ENCODE data around the gene KDM4B. TPM values are rescaled to one million over a fixed set of nuclear protein-coding genes. Genes with fewer than 3 reads are reported as not detected.
A peak's percentile ranks its signal among the peaks of the same experiment; 100 is the strongest.

The KDM4B gene
- total RNA-seq, 1 donor from 2014 or later: 36.4 TPM

GRCh38 chr19:4980838-4981680 lies 12.1 kb downstream of the KDM4B start:
- ATAC-seq (no peak), DNase-seq (no peak)
- intact Hi-C loops (cut with micrococcal nuclease): no loop called here

- ATAC-seq (no peak), DNase-seq (no peak)
- intact Hi-C loops (cut with micrococcal nuclease): no loop called here
Measured at GRCh38 chr19:4981681-4981958, 12.7 kb downstream of the KDM4B start.

GRCh38 chr19:4983346-4984105 lies 14.6 kb downstream of the KDM4B start:
- DNase-seq (no peak), ATAC-seq (no peak)
- intact Hi-C loops (cut with micrococcal nuclease): no loop called here

- ATAC-seq (peak; percentile 8), DNase-seq (no peak)
- intact Hi-C loops (cut with micrococcal nuclease): no loop called here
Measured at GRCh38 chr19:4984106-4984380, 15.1 kb downstream of the KDM4B start.

- DNase-seq (no peak), ATAC-seq (no peak)
- intact Hi-C loops (cut with micrococcal nuclease): no loop called here
Measured at GRCh38 chr19:4984438-4984990, 15.6 kb downstream of the KDM4B start.

DNA sequence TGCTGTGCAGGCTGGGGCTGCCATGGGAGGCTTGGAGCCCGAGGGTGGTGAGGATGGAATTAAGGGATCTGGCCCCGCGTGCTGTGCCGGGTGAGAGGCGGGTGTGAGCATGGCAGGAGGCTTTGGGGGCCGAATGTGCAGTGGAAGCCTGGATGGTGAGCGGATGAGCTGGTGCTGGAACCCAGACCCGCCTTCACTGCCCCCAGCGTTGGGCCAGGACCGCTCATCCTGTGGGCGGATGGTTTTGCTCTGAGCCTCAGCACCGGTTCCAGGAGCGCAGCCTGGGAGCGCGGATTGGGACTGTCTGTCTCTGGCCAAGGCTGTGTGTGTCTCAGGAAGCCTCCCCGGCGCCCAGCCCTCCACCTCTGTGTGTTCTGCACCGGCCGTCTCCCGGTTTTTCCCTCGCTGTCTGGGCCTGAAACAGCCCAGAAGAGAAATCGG lies 16.7 kb downstream of the KDM4B start:
- intact Hi-C loops (cut with micrococcal nuclease): no loop called here
- ATAC-seq (no peak), DNase-seq (no peak)

- intact Hi-C loops (cut with micrococcal nuclease): no loop called here
- ATAC-seq (no peak), DNase-seq (no peak)
Measured at GRCh38 chr19:4986056-4986455, 17.1 kb downstream of the KDM4B start.

DNA sequence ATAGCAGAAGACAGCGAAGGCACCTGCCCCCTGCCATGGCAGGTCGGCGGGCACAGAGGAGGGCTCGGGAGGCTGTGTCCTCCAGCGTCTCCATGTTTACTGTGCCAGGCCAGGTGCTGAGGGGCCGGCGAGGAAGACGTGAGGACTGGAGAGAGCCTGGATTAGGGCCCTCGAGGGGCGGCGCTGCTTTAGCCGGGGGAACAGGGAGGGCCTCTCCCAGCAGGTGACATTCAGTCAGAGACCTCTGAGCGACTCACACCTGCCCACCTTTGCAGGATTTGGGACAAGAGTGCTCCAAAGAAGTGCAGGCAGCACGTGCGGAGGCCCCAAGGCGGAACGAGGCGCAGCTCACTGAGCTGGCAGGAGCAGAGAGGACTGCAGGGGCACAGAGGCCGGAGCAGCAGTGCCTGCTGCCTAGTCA lies 17.6 kb downstream of the KDM4B start:
- intact Hi-C loops (cut with micrococcal nuclease): no loop called here
- ATAC-seq (no peak), DNase-seq (no peak)

GRCh38 chr19:4987256-4987655 lies 18.3 kb downstream of the KDM4B start:
- DNase-seq: no peak
- ATAC-seq: peak; percentile 29
- intact Hi-C loops (cut with micrococcal nuclease): no loop called here

DNA sequence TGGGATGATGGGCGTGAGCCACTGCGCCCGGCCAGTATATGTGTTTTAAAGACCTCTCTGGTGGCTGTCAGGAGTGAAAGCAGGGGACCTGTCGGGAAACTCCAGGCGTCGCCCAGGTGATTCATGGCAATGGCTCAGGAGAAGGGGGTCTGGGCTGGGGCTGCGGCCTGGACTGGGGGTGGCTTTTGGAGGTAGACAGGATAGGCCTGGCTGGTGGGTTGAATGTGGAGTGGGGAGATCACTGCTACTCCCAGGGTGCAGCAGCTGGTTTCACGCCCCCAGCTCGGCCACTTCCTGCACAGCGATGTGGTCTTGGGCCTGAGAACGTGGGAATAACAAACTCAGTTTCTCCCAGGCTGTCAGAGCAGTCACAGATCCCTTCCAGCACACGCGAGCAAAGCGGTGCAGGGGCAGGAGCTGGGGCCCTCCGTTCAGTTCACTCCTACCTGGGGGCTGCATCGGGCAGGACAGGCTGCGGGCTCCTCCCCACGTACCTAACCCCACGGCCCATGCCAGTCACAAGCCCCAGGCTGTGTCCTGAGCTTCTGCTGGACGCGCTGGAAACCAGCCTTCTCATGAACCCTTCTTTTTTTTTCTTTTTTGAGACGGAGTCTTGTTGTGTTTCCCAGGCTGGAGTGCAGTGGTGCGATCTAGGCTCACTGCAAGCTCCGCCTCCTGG lies 18.9 kb downstream of the KDM4B start:
- ATAC-seq (peak; percentile 3), DNase-seq (peak; percentile 26)
- intact Hi-C loops (cut with micrococcal nuclease): no loop called here

DNA sequence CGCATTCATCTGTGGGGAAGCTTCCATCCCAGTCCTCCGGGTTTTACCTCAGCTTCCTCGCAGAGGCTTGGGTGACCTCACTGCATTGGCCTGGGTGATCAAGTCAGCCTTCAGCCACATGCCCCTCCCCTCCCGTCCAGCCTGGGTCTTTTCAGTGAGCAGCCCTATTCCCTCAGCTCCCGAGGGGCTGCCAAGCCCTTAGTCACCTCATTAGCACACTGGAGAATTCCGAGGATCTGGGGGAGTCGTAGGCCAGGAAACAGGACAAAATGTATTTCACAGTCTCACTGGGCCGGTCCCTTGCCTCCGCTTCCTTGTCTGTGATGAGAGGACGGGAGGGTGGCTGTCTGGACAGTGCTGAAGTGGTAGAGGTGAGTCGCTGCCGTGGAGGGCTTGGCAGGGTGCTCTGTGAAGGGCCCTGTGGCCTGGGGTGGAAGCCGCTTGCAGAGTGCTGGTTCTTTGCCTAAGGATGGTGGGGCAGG lies 19.9 kb downstream of the KDM4B start:
- ATAC-seq: peak; percentile 63
- peak; percentile 73 for DNase-seq

GRCh38 chr19:4990306-4990705 lies 21.4 kb downstream of the KDM4B start:
- intact Hi-C loops (cut with micrococcal nuclease): no loop called here
- ATAC-seq: no peak
- DNase-seq: peak; percentile 16

More for the DNA sequence above, 19.9 kb downstream of the KDM4B start:
- intact Hi-C loops (cut with micrococcal nuclease): no loop called here

- intact Hi-C loops (cut with micrococcal nuclease): no loop called here
- peak; percentile 17 for DNase-seq
- no peak for ATAC-seq
Measured at GRCh38 chr19:4991538-4991937, 22.6 kb downstream of the KDM4B start.

DNA sequence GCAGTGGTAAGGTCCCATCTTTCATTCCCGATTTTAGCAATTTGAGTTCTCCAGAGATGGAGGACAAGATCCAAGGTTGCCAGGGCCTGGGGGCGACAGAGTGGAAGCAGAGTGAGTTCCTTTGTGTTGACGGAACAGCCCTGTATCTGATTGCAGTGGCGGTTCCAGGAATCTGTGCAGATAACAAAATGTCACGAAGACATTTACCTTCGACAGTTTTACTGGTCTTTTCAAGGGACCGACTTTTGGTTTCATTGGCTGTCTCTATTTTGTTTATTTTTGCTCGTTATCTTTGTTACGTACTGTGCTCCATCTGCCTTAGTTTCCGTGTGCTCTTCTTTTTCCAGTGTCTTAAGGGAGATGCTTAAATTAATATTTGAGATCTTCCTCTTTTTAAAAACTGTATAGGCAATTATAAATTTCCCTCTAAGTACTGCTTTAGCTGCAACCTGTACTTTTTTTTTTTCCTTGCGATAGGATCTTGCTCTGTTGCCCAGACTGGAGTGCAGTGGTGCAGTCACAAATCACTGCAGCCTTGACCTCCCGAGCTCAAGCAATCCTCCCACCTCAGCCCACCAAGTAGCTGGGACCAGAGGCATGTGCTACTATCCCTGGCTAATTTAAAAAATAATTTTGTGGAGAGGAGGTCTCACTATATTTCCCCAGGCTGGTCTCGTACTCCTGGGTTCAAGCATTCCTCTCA lies 23.2 kb downstream of the KDM4B start:
- no peak for DNase-seq

DNA sequence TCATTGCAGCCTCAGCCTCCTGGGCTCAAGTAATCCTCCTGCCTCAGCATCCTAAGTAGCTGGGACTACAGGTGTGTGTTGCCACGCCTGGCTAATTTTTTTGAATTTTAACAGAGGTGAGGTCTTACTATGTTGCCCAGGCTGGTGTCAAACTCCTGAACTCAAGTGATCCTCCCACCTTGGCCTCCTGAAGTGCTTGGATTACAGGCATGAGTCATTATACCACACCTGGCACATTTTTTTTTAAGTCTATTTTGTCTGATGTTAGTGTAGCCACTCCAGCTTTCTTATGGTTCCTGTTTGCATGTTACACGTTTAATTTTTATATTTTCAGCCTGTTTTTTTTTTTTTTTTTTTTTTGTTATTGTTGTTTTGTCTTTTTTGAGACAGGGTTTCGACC lies 24.8 kb downstream of the KDM4B start:
- no peak for ATAC-seq
- DNase-seq: no peak
- intact Hi-C loops (cut with micrococcal nuclease): no loop called here

More for the DNA sequence above, 23.2 kb downstream of the KDM4B start:
- intact Hi-C loops (cut with micrococcal nuclease): no loop called here
- no peak for ATAC-seq

DNA sequence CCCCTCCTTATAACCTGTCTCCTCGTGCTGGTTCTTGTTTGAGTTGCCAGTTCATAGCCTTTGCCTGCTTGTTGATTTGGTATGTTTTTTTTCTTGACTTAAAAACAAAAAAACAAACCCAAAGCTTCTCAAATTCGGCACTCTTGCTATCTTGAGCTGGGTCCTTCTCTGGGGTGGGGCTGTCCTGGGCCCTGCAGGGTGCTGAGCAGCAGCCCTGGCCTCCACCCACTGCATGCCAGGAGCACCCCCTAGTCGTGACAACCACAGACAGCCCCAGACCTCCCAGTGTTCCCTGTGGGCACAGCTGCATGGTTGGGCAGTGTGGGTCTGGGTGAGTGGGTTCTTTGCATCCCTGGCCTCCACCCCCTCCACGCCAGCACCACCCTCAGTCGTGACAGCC lies 27.8 kb downstream of the KDM4B start:
- ATAC-seq (peak; percentile 11), DNase-seq (peak; percentile 18)
- intact Hi-C loops (cut with micrococcal nuclease): no loop called here

- ATAC-seq (no peak), DNase-seq (no peak)
- intact Hi-C loops (cut with micrococcal nuclease): no loop called here
Measured at GRCh38 chr19:4997297-4997696, 28.4 kb downstream of the KDM4B start.

DNA sequence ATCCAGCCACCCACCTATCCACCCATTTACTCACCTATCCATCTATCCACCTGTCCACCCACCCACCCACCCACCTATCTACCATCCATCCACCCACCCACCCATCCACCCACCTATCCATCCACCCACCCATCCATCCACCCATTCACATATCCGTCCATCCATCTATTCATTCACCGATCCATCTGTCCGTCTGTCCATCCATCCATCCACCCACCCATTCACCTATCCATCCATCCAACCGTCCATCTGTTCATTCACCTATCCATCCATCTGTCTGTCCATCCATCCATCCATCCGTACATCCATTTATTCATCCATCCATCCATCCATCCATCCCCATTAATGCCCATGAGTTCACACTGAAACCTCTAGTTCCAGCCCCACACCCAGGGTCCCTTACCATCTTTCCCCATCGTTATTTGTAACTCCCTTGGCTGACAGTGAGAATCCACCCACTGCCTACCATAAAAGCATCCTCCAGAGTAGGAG lies 31.3 kb downstream of the KDM4B start:
- ATAC-seq: no peak
- DNase-seq: no peak
- intact Hi-C loops (cut with micrococcal nuclease): no loop called here

- intact Hi-C loops (cut with micrococcal nuclease): no loop called here
- no peak for ATAC-seq
Measured at GRCh38 chr19:5001615-5002014, 32.7 kb downstream of the KDM4B start.

More at GRCh38 chr19:5001615-5002014, 32.7 kb downstream of the KDM4B start:
- no peak for DNase-seq

Data from left ventricle myocardium superior (tissue), 1 donor.